ENCODE measurements around the gene YAP1.

YAP1 gene

GRCh38 chr11:102279641-102280170 is 169.5 kb downstream of the YAP1 start:
- peak; percentile 69 for DNase-seq (ENCODE audit: low spot score)
- TF ChIP-seq, protein P1, sequence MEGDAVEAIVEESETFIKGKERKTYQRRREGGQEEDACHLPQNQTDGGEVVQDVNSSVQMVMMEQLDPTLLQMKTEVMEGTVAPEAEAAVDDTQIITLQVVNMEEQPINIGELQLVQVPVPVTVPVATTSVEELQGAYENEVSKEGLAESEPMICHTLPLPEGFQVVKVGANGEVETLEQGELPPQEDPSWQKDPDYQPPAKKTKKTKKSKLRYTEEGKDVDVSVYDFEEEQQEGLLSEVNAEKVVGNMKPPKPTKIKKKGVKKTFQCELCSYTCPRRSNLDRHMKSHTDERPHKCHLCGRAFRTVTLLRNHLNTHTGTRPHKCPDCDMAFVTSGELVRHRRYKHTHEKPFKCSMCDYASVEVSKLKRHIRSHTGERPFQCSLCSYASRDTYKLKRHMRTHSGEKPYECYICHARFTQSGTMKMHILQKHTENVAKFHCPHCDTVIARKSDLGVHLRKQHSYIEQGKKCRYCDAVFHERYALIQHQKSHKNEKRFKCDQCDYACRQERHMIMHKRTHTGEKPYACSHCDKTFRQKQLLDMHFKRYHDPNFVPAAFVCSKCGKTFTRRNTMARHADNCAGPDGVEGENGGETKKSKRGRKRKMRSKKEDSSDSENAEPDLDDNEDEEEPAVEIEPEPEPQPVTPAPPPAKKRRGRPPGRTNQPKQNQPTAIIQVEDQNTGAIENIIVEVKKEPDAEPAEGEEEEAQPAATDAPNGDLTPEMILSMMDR (IDR thresholded peaks at IDR 0.05; ENCODE audit: extremely low read depth, missing control alignments), result no peak

- no peak for DNase-seq (ENCODE audit: low spot score)
- TF ChIP-seq, protein P1 (IDR thresholded peaks at IDR 0.05; ENCODE audit: extremely low read depth, missing control alignments), result no peak
These were observed 170.1 kb downstream of the YAP1 start for GRCh38 chr11:102280245-102280833.

Measured in GM20000 (cell line).